Activated CD4-positive, alpha-beta T cell treated with anti-CD3 and anti-CD28 coated beads, Interleukin-2, Interleukin-6, amounts not matched to agents 100 ng/mL and 50 ng/mL, durations not matched to agents 16 hours and 8 hours (primary cell): ENCODE data around the gene TRIAP1.
"Not testable (repeated sequence)": the region's sequence is repeated elsewhere in the genome, so short reads cannot be mapped to it uniquely, and the experiment has no call there.

Source experiments
- DNase-seq: peaks from one replicate; pipeline ENCODE4 v3.0.0-alpha.2; 2020

Gene TRIAP1

DNA sequence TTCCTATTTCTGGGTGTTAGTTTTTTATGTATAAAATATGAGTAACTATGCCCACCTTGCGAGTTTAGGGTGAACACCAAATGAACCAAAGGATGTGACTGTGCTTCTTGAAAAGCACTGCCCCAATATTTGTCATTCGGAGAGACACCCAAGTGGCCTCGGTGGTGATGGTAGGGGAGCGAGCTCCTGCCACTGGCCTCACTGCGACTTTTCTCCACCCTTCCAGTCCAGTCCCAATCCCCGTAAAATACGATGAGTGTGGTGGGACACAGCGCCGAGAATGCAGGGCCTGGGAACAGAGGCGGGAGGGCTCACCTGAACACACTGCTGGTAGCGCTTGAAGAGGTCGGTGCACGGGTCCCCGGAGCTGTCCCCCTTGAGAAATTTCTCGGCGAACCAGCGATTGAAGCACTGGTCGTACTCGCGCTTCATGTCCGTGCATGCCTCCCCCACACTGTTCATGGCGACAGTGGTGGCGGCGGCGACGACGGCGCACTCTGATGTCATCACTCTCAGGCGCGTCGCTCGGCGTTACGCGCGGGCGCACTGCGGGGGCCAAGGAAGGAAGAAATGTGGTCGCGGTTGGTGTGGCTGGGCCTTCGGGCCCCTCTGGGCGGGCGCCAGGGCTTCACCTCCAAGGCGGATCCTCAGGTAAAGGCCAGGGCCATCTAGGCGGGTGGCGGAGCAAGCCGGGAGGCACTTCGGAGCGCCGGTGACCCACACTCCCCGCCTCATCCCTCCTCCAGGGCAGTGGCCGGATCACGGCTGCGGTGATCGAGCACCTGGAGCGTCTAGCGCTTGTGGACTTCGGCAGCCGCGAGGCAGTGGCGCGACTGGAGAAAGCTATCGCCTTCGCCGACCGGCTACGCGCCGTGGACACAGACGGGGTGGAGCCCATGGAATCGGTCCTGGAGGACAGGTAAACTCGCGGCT is at the start of gene TRIAP1, which contains the start of gene GATC:
Gene TRIAP1 (minus strand): TSS at position 474 of the 933 bp plus-strand sequence. CDS start 12 bp downstream, at position 462.
Gene GATC (plus strand): TSS at position 534 of the 933 bp plus-strand sequence. CDS start 37 bp downstream, at position 571.
- peak; percentile 92 for DNase-seq

DNA sequence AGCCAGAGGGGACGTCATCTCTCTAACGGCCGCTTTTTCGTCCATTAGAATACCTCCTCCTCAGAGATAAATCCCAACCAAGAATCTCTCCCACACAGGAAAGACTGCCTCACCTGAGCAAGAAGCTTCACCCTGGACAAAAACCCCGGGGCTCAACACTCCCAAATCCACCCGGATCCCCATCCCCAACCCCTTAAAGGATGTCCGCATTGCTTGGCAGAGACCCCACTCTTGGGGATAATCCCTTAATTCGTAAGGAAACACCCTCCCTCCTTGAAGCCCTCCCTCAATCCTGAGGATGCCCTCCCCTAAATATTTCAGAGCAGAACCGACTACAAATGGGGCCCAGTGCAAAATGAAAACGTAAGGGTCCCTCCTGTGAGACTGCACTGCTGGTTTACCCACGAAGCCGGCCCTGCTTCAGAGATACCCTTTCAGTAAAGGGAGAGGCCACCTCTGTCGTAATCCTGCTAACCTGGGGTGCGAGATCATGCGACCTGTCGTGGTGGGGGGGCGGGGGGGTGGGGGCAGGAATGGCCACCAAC is 49.1 kb upstream of the TRIAP1 start:
- DNase-seq, result no peak

DNA sequence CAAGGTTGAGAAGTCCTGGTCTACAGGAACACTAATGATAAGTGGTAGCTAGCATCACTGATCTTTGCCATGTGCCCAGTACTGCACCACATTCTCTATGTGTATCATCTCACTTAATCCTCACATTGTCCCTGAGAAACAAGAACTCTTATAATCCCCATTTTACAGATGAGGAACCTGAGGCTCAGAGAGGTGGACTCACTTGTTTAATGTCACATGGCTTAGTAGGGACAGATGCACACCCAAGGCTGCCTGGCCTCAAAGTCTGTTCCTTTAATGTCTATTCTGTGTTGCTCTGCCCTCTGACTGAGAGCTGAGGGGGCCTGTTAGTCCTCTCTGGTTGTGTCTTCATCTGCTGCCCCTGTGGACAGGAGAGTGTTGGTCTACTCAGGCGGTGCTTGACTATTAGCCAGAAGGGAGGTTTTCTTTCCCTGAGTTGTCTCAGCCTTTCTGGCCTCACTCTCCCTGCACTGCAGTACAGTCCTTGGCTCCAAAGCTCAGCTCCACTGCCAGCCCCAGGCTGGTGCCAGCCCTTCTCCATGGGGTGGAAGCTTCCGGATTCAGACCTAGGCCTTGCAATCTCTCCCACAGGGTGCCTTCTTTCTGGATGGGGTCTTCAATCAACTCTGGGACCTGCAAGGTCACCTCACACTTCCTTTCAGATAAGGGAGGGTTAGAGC is 44.8 kb upstream of the TRIAP1 start:
- no peak for DNase-seq

DNA sequence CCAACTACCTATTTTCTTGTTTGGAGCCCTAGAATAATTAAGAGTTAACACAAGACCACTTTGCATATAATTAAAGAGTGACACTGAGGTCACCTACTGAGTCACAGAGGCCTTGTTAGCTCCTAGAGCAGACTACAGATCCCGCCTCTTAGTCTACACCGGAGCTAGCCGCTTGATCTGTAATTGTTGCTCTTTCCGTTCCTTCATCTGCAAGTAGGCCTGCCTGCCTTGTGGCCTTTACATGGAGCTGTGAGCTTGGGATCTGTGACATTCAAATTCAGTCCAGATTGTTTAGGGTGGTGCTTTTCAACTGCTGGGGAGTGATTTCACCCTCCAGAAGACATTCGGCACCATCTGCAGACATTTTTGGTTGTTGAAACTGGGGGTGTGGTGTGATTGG is 44.1 kb upstream of the TRIAP1 start:
- DNase-seq, result no peak

DNA sequence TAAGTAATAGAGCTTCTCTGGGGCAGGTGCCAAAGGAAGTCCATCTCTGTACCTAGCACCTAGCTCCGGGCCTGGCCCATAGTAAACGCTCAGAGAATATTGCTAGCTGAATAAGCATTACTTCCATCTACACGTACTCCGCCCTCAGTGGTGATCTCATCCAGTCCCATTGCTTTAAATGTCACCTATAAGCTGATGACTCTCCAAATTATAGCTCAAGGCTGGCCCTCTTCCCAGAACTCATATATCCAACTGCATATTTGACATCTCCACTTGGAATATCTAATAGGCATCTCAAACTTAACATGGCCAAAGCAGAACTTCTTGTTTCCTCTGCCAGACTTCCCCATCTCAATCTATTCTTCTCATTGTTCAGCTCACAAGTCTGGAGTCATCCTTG is 42.8 kb upstream of the TRIAP1 start:
- no peak for DNase-seq

DNA sequence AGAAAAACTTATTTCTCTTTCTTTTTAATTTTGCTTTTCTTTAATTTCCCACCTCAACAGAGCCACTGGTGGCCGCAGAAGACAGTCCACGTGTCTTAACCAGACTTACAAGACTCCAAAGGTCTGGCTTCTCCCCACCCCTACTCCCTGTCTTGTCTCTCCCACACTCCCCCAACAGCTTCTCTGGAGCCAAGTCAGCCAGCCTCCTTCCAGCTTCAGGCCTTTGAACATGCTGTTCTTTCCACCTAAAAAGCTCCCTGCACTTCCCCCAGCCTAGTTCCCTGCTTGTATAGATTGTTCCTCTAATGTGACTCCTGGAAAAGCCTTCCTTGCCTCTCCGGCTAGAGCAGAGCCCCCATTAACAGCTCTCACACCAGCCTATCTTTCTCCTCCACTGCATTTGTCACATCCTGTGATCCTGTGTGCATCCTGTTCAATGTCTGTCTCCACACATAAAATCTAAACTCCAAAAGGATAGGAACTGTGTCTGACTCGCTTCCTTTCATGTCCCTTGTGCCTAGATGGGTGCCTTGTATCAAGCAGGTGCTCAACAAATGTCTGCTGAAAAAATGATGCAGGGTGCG is 42.0 kb upstream of the TRIAP1 start:
- no peak for DNase-seq

DNA sequence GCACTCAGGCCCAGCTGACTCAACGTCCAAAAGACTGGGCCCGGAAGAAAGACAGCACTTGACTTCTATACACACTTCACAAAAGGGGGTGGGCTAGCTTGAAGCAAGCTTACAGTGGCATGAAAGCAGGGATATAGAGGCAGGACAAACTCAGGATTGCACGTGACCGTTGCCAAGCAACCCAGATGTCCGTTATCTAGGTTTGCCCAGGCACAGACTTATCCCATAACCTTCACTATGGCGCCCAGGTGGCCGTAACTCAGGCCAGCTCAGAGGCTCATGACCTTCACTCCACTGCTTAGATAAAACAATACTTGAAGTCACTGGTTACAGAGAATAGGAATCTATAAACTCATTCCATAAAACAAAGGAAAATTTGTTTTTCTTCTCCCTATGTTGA is 41.4 kb upstream of the TRIAP1 start:
- not testable (repeated sequence) for DNase-seq

DNA sequence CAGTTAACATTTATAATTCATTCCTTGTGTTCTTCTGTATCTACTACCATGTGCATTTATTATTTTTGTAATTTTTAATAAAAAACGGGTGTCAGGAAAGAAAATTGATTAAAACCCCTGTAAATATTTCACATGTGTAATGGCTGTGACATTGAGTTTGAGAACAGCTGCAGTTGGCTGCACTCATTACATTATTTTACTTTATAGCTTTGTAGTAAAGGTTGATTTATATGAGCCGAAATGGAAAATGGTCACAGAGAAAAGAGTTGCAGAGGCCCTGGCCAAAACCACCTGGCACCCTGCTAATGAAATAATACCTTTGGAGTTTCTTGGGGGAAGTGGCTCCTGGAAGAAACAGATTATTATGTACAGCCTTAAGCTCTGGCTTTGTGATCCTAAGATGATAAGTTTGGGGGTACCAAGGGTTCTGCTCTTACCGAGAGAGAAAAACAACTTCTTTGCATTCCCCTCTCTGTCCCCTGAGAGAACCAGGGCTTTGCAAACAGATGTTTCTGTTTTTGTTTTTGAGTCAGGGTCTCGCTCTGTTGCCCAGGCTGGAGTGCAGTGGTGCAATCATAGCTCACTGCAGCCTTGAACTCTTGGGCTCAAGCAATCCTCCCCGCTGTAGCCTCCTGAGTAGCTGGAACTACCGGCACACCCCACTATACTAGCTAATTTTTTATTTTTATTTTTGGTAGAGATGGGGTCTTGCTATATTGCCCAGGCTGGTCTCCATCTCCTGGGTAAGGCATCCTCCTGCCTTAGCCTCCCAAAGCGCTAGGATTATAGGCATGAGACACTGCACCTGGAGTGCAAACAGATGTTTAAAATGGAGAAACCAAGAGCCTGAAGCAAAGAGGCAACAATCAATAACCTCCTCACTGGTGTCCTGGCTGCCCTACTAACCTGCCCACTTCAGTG is 40.0 kb upstream of the TRIAP1 start:
- DNase-seq, result no peak

DNA sequence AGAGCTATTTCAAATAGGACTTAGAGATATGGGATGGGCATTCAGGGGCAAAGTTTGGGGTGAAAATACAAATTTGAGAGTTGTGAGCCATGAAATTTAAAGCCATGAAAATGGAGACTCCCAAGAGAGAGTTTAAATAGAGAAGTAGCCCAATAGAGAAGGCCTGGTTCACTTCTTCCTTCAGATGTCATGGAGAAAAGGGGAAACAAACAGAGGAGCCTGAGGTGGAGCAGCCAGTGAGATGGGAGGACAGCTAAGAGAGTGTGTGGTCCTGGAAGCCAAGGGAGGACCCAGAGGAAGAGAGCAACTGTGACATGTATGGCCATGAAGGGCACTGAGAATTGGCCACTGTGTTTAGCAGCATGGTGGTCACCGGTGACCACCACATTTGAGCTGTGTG is 37.4 kb upstream of the TRIAP1 start:
- no peak for DNase-seq

DNA sequence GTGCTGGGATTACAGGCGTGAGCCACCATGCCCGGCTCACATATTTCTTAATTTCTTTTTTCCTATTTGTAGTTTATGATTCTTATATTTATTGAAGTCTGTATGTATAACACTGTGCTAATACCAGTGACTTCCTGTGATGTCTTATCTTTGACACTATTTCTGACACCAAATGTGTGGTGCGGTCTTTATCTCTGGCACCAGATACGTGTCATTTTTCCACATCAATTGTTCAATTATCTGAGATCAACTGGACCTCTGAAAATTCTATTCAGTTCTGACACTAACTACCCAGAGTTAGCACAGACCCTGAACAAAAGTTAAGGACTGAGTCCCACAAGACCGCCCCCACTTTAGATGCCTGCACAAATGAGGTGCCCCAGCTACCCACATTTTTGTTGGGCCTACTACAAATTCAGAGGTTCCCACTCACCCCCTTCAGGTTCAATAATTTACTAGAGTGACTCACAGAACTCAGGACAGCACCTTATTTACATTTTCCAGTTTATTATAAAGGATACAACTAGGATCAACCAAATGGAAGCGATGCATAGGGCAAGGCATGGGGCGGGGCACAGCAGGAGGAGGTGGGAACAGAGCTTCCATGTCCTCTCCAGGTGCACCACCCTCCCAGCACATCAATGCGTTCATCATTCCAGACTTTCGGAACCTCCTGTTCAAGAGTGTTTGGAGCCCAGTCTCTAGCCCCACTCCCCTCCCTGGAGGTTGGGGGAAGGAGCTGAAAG is 35.0 kb upstream of the TRIAP1 start:
- no peak for DNase-seq

DNA sequence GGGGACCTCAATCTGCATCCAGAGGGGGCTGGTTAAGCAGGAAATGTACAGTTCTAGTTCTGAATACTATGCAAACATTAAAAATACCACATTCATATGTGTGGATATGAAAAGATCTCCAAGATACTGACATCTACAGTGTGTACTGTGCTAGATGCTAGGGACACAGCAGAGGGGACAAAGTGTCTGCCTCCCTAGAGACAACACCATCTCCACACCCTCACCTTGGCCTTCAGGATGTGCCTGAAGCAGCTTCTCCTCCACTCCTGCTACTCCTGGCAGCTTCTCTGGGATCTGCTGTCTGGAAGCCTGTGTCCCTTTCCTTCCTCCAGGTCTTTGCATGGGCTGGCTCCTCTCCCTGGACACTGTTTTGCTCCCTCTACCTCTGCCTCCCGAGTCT is 34.0 kb upstream of the TRIAP1 start:
- DNase-seq, result no peak

DNA sequence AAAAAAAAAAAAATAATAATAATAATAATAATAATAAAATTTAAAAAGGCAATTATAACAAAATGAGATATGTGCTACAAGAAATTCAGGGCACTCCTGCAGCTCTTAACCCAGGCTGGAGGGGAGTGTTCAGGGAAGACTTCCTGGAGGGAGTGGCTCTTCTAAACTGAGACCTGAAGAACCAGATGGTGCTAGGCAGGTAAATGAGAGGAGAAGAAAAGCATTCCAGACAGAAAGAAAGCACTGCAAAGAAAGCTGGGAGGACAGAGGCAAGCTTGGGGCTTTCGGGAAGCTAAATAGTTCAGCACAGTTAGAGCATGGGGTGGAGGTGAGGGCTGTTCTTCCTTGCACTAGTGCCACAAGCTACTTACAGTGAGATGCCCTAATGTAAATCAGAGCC is 33.3 kb upstream of the TRIAP1 start:
- DNase-seq, result no peak

DNA sequence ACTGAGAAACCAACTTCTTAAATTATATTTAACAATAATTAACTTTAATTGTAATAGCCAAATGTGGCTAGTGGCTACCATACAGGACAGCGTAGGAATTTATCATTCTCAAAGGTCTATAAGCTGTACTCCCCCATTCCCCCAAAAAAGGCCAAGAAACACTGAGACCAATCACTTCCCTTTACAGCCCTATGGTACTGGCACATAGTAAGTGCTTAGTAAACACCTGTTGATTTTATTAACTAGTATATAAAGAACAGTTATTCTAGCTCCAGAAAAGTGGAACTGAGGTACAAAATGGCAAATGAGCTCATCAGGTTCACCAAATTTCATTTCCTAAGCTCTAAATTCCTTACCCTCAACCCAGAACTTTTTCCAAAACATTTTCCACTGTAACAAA is 29.5 kb upstream of the TRIAP1 start:
- DNase-seq, result no peak

DNA sequence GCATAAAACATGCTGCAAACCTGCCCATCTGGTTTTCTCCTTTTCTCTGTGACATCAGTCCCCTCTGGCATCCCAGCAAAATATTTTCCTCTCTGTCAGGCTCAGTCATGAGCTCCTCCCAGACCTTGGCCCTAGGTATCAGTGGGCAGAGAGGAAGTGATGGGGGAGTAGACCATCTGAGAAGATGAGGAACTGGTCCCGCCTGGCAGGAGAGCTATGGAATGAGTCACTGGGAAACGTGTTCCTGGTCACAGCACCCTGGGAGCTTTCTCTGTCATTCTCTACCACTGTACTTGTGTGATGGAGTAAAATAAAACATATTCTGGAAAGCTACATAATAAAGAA is 28.4 kb upstream of the TRIAP1 start:
- no peak for DNase-seq

DNA sequence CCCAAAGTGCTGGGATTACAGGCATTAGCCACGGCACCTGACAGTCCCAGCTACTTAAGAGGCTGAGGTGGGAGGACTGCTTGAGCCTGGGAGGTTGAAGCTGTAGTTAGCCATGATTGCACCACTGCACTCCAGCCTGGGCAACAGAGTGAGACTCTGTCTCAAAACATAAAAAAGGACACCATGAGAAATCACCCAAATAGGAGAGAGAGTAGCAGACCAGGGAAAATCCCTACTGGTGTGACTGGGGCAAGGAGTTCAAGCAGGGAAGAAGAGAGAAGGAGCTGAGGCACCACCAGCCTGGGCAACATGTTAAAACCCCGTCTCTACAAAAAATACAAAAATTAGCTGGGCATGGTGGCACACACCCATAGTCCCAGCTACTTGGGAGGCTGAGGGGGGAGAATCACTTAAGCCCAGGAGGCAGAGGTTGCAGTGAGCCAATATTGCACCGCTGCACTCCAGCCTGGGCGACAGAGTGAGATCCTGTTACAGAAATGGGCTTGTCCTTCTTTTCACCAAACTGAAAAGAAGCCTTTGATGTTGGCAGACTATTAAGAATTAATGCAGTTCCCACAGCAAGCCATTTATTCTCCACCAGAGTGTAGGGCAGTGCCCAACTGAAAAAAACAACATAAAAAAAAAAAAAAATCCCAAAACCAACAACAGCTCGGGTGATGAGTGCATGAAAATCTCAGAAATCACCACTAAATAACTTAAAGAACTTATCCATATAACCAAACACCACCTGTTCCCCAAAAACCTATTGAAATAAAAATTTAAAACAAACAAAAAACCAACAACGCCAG is 27.8 kb upstream of the TRIAP1 start:
- no peak for DNase-seq

DNA sequence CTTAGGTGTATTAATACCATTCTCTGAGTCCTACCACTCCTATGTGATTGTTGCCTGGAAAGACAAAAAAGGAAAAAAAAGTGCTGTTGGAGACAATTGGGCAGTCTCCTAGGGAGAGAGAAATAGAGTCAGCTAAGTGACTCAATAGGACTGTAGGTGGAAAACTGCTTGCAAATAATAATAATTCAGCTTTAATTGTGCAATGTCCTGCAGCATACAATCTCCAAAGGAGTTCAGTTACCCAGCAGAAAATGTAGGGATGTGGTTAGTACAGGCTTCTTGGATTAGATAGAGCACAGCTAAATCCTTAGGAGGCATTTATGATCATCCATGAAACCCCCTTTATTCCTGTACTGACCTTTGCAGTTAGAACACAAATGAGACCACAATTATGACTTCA is 26.3 kb upstream of the TRIAP1 start:
- no peak for DNase-seq

DNA sequence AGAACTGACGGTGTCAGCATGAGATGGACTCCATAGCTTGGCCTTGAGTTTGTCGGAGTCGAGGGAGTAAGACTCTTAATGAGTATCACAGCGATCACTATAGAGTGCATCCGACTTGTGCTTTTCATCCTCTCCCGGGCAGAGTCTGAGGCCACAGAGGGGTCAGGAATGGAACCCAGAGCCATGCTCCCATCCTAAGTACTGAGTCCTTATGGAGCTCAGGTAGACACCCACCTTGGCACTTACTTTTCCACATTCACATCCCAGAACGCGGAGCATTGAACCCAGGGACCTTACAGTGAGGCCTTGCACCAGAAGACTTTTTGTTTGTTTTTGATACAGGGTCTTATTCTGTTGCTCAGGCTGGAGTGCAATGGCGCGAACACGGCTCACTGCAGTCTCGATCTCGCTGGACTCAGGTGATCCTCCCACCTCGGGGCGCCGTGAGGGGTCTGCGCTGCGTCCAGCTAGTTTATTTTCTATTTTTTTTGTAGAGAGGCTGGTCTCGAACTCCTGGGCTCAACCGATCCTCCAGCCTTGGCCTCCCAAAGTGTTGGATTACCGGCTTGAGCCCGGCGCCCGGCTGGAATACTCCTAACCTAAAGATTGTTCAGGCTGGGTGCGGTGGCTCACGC is 24.1 kb upstream of the TRIAP1 start:
- DNase-seq, result peak; percentile 26

DNA sequence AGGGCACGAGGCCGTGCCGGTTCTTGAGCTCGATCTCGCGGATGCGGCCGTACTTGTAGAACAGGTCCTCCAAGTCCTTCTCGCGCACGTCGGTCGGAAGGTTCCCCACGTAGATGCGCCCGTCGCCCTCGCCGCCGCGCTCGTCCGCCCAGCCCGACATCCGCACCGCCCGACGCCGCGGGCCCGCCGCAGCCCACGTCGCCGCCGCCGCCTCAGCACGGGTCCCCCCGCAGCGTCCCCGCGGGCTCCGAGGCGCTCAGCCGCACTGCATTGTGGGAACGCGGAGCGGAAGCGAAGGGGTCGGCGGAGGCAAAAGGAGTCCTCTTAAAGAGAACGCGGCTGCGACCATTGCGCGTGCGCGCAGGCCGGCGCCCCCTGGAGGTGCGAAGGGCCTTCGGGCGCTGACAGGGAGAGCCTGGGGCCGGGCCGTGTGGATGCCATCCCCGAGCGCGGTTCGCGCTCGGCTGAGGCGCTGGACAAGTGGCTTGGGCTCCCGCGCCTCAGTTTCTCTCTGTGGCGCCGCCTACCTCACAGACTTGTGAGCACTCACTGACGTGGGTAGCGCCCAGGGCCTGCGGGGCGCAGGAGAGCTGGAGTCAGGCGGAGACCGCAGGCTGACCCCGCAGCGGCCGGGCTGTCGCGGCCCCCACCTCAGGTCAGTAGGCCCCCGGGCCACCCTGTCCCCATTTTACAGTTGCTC is 23.4 kb upstream of the TRIAP1 start, which contains the start of gene SRSF9:
Gene SRSF9 (minus strand): TSS at position 299 of the 700 bp plus-strand sequence. CDS start 139 bp downstream, at position 160.
- peak; percentile 99 for DNase-seq

DNA sequence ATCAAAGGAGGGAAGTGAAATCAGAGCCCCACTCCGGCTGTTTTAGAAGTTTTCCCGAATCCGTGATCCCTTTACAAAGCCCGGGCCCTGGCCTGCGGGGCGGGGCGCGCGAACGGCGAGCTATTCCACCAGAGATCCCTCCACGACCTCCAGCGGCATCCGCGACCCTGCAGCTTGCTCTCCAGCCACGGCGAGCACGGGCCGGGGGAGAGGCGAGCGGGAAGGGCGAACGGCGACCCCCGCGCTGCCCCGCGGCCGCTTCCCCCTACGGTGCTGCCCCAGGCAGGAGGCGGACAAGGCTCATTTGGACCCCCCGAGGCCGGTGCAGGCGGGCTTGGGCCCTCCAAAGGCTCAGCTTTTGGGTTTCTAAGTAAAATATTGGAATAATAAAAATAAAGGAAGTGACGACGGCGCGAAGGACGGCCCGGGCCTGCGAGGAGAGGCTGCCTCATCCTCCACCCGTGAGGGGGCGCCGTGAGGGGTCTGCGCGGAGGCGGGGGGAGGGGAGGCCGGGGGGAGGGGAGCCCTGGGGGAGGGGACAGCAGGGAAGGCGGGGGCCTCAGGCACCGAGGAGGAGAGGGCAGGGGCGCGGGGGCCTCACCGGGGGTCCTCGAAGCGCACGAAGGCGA is 22.8 kb upstream of the TRIAP1 start:
- peak; percentile 63 for DNase-seq
